Measurements from ENCODE around the gene INKA2.
"Not testable (repeated sequence)": the region's sequence is repeated elsewhere in the genome, so short reads cannot be mapped to it uniquely, and the experiment has no call there.

Gene INKA2

GRCh38 chr1:111742938-111743549, 3.8 kb upstream of the INKA2 start:
- Histone ChIP-seq H3K27ac (no peak overlapping the region), H3K36me3 (ENCODE audit: control insufficient read depth, insufficient read depth, low read length) (no peaks in the 10 kb centered on the region), H3K9me3 (ENCODE audit: control insufficient read depth, low read length) (no peaks in the 10 kb centered on the region), H3K79me2 (no peaks in the 10 kb centered on the region), H3K4me2 (ENCODE audit: low read length) (no peak overlapping the region), H3K4me3 (ENCODE audit: low read depth, low read length) (no peak overlapping the region), H2AFZ (no peak overlapping the region), H3K27me3 (ENCODE audit: control insufficient read depth, insufficient read depth, low read length) (no peaks in the 10 kb centered on the region), H3K4me1 (no peaks in the 10 kb centered on the region), H3K9ac (no peak overlapping the region)
- TF ChIP-seq CTCF (IDR thresholded peaks at IDR 0.05), result no peak

GRCh38 chr1:111742292-111742691, 3.1 kb upstream of the INKA2 start:
- not testable (repeated sequence) for H3K4me1 ChIP-seq; H3K79me2 ChIP-seq; H3K36me3 ChIP-seq (ENCODE audit: control insufficient read depth, insufficient read depth, low read length); H3K4me2 ChIP-seq (ENCODE audit: low read length); H3K9ac ChIP-seq; H3K27me3 ChIP-seq (ENCODE audit: control insufficient read depth, insufficient read depth, low read length); H3K27ac ChIP-seq; H2AFZ ChIP-seq; H3K9me3 ChIP-seq (ENCODE audit: control insufficient read depth, low read length); H3K4me3 ChIP-seq (ENCODE audit: low read depth, low read length)

- H3K4me3 ChIP-seq (ENCODE audit: low read depth, low read length), result peak overlapping the region; percentile 56
- no peaks in the 10 kb centered on the region for H3K27me3 ChIP-seq (ENCODE audit: control insufficient read depth, insufficient read depth, low read length)
- H3K4me1 ChIP-seq, result no peaks in the 10 kb centered on the region
- peak overlapping the region; percentile 84 for H3K4me2 ChIP-seq (ENCODE audit: low read length)
- no peaks in the 10 kb centered on the region for H3K36me3 ChIP-seq (ENCODE audit: control insufficient read depth, insufficient read depth, low read length)
- H3K9me3 ChIP-seq (ENCODE audit: control insufficient read depth, low read length), result no peaks in the 10 kb centered on the region
- TF ChIP-seq CTCF (IDR thresholded peaks at IDR 0.05), result no peak
- H3K9ac ChIP-seq, result no peak overlapping the region
- peak overlapping the region; percentile 79 for H2AFZ ChIP-seq
- peak overlapping the region; percentile 78 for H3K27ac ChIP-seq
- H3K79me2 ChIP-seq, result no peaks in the 10 kb centered on the region
Measured at GRCh38 chr1:111739925-111740765, 950 bp upstream of the INKA2 start.

- TF ChIP-seq CTCF (IDR thresholded peaks at IDR 0.05), result no peak
- Histone ChIP-seq H3K36me3 (ENCODE audit: control insufficient read depth, insufficient read depth, low read length) (no peaks in the 10 kb centered on the region), H3K4me1 (no peaks in the 10 kb centered on the region), H3K9ac (no peak overlapping the region), H3K4me2 (ENCODE audit: low read length) (peak overlapping the region; percentile 84), H3K79me2 (no peaks in the 10 kb centered on the region), H3K27me3 (ENCODE audit: control insufficient read depth, insufficient read depth, low read length) (no peaks in the 10 kb centered on the region), H3K27ac (peak overlapping the region; percentile 78), H2AFZ (peak overlapping the region; percentile 79), H3K9me3 (ENCODE audit: control insufficient read depth, low read length) (no peaks in the 10 kb centered on the region), H3K4me3 (ENCODE audit: low read depth, low read length) (peak overlapping the region; percentile 56)
Measured at GRCh38 chr1:111738436-111739193, 580 bp downstream of the INKA2 start.

GRCh38 chr1:111738133-111738435, 1.1 kb downstream of the INKA2 start:
- H3K9me3 ChIP-seq (ENCODE audit: control insufficient read depth, low read length), result no peaks in the 10 kb centered on the region
- H3K27ac ChIP-seq, result peak overlapping the region; percentile 8
- H2AFZ ChIP-seq, result peak overlapping the region; percentile 79
- H3K4me2 ChIP-seq (ENCODE audit: low read length), result peak overlapping the region; percentile 84
- H3K79me2 ChIP-seq, result no peaks in the 10 kb centered on the region
- H3K4me3 ChIP-seq (ENCODE audit: low read depth, low read length), result peak overlapping the region; percentile 56
- H3K27me3 ChIP-seq (ENCODE audit: control insufficient read depth, insufficient read depth, low read length), result no peaks in the 10 kb centered on the region
- H3K36me3 ChIP-seq (ENCODE audit: control insufficient read depth, insufficient read depth, low read length), result no peaks in the 10 kb centered on the region
- H3K4me1 ChIP-seq, result no peaks in the 10 kb centered on the region
- no peak overlapping the region for H3K9ac ChIP-seq
- no peak for TF ChIP-seq CTCF (IDR thresholded peaks at IDR 0.05)

All from parathyroid adenoma (tissue), 2 donors.